GM18870 (cell line): ENCODE data around the gene METTL14.

Experiments used
- ATAC-seq: cut with Tn5 transposase; IDR thresholded peaks from one replicate; pipeline ENCODE4 v1.9.1; 2021; ENCODE audit warnings: moderate library complexity; ENCODE audit not compliant: unreplicated experiment

The METTL14 gene

DNA sequence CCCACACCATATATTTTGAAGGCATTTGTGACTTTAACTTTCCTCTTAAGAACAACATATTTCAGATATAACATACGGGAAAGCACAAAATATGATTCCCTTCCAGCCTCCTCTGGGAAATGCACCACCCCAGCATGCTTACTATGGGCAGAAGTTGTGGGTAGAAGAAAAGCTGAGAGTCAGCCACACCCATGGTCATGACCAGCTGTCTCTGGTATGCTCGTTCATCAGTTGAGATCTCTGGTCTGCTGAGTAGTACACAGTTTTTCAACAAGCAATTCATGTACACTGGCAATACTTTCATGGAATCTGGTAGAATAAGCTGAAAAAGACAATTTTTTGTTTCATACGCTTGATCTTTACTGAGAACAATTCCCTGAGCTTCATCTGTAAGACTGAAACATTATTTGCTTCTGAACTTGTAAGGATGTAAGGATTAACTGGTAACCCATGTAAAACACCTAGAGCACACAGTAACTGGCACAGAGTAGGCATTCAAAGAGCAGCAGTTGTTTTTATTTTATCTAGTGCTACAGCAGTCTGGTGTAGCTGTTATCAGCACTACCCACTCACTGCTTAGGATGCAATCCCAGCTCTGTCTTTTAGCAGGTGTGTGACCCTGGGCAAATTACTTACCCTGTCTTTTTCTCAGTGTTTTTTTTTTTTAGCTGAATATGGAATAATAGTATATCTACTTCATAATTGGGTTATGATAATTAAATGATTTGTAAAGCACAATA lies 47.6 kb downstream of the METTL14 start:
- ATAC-seq: no peak

DNA sequence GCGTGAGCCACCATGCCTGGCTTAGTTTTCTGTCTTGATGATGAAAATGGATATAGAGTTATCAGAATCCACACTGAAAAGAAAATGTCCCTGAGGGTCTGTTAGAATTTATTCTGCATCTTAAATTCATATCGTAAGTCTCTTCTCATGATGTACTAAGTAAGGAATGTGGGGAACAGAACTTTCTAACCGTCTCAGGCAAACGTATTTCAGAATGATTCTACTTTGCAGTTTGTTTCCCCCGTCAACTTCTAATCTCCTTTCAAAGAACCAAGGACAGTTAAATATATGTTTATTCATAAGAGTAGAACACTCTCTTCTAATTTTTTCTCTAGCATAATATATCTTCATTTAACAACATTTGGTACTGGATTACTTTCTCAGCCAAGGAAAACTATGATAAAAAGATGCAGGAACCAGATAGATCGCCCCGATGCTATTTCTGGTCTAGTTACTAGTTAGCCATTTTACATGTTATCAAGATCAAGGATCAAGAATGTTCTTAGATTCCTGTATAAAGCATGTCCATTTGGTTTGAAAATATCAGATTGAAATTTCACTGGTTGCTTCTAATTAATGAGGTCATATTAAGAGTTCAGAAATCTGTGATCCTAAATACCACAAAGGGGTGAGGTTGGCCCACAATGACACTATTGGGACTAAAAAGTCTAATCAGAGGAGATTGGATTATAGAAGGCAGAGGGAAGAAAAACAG lies 49.5 kb downstream of the METTL14 start:
- no peak for ATAC-seq

DNA sequence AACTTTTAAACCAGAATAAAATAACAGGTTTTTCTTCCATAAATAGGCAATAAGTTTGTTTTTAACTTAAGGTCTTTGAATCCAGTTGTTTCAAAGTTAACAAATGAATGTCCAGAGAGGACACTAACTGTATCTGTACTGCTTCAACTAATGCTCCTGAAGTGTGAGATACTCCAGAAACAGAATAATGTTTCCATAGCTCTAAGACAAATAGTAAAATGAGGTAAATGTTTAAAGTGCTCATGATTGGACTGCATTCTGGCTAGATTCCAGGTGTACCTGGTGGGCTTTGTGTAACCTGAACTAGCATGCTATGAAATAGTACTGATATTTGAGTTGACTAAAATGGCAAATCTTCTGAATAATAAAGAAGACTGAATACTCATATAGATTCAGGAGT lies 51.7 kb downstream of the METTL14 start:
- no peak for ATAC-seq

DNA sequence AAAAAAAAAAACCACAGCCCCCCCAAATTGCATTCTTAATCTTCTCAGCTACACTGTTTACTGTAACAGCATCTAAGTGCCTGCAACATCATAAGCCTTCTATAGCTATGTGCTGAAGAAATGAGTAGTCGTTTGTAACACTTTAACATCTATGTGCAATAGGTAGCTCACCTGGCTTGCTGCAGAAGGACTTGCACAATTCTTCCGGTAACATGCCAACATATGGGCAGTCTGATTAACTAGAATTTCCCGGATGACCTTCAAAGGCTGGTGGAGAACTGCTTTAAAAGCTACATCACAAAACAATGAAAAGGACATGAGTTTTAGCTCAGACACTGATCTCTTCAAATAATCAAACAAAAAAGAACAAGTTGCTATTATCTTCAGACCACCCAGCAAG lies 52.9 kb downstream of the METTL14 start:
- ATAC-seq: no peak

DNA sequence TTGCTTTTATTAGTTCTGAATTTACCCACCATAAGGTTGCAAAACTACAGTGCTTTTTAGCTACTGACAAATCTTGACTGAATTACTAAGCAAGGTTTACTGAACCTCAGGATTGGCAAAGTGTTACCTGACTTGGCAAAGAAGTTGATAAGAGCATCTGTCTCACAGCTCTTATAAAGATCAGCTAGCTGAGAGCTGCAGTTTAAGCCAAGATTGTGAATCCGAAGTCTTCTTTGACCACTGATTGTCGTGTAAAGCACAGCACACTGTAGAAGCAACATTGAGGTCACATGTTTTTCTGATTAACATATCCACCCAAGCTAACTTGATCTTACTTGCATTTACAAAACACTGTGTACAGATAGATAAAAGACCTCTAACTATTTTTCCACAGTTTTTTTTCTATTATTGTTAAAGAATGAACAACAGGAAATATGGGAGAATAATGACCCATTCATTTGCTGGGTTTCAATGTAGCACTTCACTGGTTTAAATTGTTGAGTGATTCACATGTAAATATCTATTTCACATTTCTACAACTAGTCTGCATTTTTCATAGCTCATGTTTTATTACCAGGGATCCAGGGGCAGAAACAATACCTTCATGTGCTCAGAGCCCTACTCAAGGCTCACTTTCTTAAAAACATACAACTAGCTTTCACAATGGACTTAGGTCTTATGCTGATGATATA lies 54.0 kb downstream of the METTL14 start:
- ATAC-seq: no peak

DNA sequence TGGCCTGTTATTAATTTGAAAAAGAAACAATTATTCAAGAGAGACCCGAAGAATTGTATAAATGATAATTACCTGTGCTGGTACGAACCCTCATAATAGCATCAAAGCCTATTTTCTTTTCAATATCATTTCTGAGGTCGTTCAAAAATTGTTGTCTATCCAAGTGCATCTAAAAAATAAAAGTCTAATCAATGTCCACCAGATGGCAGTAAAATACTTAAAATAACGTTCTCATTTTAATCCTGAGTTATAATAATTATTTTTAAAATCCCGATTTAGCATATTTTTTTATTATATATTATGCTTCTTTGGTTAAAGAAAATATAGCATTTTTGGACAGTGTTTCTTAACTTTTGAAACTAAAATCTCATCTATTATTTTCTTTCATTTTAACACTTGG lies 55.7 kb downstream of the METTL14 start:
- no peak for ATAC-seq

DNA sequence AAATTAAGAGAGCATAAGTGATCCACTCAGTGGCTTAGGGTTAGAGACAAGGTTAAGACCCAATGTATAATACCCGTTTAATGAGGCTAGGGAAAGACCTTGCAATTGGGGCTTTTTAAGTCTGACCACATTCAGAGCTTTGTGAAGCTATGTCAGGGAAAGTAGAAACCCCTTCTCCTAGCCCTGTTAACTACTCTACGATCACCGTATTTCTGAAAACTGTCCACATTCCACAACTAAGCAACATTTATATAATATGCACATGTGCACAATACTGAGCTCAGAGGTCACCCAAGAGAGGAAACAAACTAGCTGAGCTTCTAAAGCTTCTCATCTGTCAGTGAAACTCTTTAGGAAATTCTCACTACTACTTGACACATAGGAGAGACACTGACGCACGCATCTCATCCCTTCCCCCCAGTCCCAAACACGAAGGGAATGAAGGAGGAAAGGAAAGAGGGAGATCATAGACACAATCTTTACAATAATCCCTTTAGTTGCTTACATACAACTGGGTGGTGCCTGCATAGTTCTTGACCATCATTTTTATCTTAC lies 56.2 kb downstream of the METTL14 start:
- no peak for ATAC-seq

DNA sequence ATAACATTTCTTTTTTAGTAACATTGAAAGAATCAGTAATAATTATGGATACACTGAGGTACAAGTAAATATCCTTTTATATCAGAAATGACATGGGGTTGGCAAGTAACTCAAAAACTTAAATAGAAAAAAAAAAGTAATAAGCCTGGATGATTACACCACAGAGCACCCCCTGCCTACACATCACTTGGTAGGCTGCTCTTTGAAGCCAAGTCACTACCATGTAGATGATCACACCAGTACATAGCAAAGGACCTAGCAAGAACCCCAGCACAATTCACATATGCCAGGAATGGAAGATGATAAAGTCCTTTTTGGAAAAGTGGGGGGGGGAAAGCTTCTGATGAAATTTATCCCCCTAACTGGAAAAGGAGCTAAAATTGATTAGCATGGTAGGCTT lies 56.9 kb downstream of the METTL14 start:
- no peak for ATAC-seq

DNA sequence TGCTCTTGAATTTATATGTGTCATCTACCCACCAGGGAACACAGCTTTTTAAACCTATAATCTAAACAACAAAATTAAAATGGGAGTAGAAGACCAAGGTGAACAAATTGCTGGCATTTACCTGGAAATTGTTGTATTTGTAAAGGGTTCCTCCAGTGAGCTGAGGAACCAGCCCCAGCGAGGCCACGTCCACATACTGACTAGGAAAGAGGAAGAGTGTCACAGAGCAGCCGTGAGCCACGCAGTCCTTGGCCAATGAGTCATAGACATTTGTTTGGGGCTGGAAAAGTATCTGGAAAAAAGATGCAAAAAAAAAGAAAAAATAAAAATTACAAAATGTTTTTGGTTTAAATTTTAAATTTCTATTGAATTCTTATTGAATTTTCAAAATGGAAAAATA lies 58.7 kb downstream of the METTL14 start:
- ATAC-seq: no peak

DNA sequence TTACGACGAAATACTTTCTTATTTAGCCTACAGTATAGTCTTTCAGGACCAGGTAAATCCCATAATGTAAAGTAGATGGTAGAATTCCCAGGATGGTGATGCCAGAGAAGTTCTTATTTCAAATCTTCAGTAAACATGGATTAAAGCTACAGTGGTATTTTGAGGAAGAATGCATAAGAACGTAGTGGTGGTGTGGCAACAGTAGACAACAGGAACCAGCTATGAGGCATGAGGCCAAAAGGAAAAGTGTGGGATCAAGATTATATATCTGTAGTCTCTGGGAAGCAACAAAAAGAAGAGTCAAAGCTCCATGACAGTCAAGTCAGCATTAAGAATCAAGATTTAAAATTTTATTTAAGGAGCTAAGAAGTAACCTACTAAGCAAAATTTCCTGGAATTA lies 60.2 kb downstream of the METTL14 start:
- no peak for ATAC-seq

DNA sequence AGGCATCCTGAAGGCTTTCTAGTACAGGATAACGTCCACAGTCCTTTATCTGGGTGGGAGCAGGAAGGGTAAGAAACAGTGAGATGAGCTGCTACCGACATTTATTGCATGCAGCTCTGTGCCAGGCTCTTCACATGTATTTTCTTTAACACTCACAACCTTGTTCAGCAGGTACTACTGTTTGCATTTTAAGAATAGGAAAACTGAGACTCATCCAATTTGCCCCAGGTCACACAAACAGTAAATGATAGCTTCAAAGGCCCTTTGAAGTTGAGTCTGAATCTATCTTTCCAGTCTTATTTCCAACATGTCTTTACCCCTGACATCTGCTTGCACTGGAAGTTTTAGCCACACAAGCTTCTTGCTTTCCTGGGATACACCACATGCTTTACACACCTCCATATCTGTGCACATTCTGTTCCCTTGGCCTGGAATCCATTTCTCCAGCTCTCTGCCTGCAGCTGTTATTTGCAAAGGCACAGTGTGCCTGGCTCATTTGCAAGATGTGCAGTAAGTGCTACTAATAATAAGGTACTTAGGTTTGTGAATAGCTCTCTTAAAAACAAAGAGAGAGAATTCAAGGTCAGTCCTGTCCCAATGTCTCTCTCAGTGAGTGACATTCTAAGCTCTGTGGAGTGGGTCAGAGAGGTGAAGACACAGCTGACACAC lies 61.2 kb downstream of the METTL14 start:
- ATAC-seq: no peak

DNA sequence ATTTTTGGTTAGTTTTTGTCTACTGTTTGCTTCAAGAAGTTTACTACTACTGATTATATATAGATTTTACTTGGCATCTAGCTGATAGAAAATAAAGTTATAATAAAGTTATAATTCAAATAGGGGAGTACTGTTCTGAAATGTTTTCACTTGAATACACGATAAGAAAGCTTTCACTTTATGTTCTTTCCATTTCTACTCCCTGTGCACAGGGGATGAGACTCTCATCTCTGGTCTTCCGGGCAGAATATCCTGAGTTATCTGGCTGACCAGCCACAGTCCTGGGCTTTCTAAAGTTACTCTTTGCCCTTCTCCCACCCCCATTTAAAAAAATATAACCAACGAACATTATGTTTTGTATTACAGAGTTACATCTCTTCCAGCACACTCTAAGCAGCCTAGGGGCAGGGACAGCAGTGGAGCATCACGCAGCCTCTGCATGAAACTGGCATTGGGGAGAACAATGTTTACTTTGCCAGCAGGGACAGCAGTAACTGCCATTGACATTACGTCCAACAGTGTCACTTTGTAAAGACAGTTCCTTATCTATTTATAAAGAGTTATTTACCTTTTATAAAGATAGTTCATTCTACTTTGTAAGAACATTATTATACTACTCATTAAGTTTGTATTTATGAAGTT lies 64.3 kb downstream of the METTL14 start:
- ATAC-seq: no peak

DNA sequence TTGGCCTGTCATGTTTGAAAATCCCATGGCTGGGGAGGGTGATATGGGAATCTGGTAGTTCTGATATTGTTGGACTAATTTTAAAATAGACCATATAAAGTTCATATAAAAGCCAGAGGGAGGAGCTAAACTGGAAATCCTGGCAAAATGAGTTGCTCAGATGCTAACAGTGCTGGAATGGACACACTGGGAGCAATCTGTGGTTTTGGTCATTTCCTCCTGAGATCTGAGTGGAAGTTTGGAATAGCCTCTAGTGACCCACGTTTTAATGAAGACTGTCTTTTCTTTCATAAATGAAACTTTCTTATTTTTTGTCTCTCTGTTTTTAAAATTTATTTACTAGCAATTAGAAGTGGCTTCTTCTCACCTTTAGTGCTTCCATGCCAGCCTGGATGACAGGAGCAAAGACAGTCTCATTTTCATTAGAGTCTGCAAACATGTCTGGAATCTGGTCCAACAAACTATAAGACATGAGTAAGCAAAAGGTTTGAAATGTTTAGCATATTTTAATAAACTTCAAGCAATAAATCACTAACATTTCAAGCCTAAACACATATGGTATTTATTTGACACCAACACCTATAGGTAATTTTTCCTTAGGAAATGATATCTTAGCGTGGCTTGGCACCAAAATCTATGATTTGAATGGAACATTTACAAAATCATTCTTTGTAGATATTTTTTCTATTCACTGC lies 66.6 kb downstream of the METTL14 start:
- no peak for ATAC-seq

DNA sequence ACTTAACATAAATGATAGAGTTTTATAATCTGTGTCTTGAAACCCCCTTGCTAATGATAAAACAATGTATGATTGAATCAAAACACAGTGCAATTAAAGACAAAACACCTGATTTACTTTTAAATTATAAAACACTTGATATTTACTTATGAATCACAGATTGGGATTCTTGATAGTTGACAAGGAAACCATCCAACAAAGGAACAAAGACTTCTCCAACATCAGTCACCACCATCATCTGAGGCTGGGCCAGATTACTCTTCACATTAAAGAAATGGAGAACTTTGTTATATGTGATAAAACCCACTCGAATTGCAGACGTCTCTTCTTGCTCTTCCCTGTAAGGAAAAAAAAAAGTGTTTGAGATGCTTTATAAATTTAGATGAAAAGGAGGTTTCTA lies 67.4 kb downstream of the METTL14 start:
- no peak for ATAC-seq

DNA sequence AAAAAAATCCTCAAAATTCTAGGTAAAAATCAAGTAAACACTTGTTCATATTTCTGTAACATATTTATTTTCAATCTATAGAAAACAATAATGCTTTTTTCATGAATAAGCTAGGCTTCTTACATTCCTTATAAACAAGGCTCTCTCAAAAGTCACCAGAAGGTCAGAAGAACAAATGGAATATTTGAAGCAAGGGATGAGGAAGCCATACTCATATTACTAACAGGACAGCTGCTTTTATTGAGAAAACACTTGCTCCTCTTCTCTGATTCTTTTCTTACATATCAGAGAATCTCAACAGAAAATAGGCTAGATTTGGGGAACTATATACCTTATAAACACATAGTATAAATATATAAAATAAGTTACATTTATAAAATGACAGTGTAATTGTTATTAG lies 67.9 kb downstream of the METTL14 start:
- ATAC-seq: no peak

DNA sequence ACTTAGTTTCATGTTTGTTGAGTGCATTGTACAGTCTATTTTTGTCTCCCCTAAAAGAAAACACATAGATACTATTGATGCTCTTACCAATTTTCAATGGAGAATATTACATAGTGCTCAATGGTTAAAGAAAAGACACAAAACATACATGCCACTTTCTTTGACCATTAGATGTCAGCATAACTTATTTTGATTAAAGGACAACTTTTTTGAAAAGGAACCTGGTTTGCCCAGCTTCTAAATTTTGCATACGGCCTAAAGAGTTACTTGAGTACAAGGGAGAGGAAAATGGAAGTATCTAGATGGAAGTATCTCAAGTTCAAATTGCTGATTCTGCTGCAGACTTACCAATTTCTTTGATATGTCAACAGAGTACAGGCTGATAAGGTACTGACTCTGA lies 68.5 kb downstream of the METTL14 start:
- no peak for ATAC-seq

DNA sequence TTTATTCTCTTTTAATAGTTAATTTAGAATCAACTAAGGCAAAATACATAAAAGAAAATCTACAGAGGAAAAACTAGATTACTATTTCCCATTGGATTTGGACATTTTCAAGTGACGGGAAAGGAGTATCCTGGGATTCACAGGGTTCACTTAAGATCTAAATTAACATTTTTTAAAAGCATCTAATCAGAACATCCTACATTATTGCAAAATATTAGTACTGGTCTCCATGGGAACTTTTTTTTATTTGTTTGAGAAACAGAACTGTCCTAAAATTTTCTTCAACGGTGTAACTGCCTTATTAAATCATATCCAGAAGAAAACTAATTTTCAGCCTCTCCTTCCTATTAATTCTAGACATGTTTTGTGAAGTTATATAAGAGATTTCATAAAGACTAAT lies 69.7 kb downstream of the METTL14 start:
- ATAC-seq: no peak

DNA sequence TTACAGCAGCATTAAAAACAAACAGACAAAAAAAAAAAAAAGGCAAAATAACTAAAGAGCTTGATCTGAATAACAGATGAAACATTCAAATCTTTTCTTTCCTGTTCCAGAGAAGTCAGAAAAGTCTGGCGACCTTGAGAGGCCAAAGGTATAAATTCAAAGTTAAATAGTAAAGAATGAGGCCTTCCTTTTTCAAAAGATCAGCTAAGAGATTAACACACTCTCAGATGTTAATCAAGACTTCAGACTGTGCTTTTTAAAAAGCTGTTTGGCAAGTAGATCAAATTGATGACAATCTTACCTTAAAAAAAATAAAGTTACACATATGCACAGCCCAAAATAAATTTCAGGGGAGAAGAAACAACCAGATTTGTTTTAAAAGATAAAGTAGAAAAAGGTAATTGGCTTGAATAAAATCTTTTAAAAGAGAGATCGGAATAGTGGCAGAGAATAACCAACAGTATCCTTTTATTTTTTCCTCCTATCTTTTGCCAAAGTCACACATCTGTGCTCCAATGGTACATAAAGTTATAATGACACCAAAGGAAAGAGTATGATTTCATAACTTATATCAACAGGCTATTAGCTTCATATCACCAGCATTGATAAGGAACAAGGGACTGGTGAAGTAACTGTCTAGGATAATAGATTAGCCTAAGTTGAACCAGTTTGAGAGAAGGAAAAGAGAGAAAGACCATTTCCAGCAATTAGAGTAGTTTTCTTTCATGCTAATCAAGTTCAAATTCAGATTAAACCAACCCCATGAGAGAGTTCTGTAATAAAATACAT lies 70.4 kb downstream of the METTL14 start:
- ATAC-seq: no peak

DNA sequence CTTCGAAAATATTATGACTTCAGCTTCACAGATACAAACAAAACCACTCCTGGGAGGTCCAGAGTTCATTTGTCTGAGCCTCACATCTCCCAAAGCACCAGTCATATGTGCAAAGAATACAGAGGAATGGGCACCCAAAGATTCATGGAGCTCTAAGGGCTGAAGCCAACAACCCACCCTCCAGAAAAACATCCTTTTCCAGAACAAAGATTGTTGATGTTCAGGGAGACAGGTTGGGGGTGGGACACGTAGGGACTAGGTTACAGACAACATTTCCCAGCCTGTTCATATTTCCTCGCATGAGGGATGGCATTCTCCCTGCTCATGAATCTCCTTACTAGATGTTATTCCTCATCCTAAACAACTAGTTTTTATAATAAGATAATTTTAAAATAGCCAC lies 71.2 kb downstream of the METTL14 start:
- no peak for ATAC-seq
